Right lobe of liver (tissue), 6 donors: ENCODE measurements around the gene TMEM272. TPM values are rescaled to one million over a fixed set of nuclear protein-coding genes. Genes with fewer than 3 reads are reported as not detected.

ENCODE experiments used
- ATAC-seq, 4 donors: fragments of 200-7000 bp; cut with Tn5 transposase; one replicate each; pipeline ENCODE4 v1.9.1; 2020; ENCODE audit warnings: mild to moderate bottlenecking in 4 of 4, moderate library complexity in 4 of 4
- DNase-seq, 3 donors: peaks; one replicate each; pipeline ENCODE4 v3.0.0-alpha.2; 2020
- H3K27ac ChIP-seq, 3 donors: fragments of 200-600 bp; one replicate each; pipeline ENCODE4 v1.8.0; 2022
- H3K27me3 ChIP-seq, 2 donors: fragments of 200-600 bp; one replicate each; pipeline ENCODE4 v1.8.0; 2022
- H3K36me3 ChIP-seq, 4 donors: fragments of 200-600 bp; sonication (generic) in 1 of 4; one replicate each; pipeline versions ENCODE4 v1.5.1 to v1.8.0; 2017 to 2022; ENCODE audit warnings: control low read depth in 1 of 4
- H3K4me1 ChIP-seq, 4 donors: fragments of 200-600 bp; sonication (generic) in 1 of 4; one replicate each; pipeline versions ENCODE4 v1.5.1 to v1.8.0; 2017 to 2022; ENCODE audit warnings: control low read depth in 1 of 4
- H3K4me3 ChIP-seq, 3 donors: fragments of 200-600 bp; one replicate each; pipeline ENCODE4 v1.8.0; 2022
- H3K9me3 ChIP-seq, 4 donors: fragments of 200-600 bp; sonication (generic) in 1 of 4; one replicate each; pipeline versions ENCODE4 v1.5.1 to v1.8.0; 2017 to 2022; ENCODE audit warnings: control low read depth in 1 of 4
- CTCF ChIP-seq, 4 donors: fragments of 200-600 bp in 3 of 4; fragments of 450-650 bp in 1 of 4; IDR thresholded peaks; one replicate each; pipeline versions ENCODE4 v1.5.1 to v1.8.0; 2016 to 2022; ENCODE audit warnings: antibody characterized with exemption in 4 of 4, mild to moderate bottlenecking in 2 of 4
- POLR2A ChIP-seq: fragments of 450-650 bp; IDR thresholded peaks from one replicate; pipeline ENCODE4 v1.6.1; 2017; ENCODE audit warnings: antibody characterized with exemption, mild to moderate bottlenecking
- WGBS: methylation state at CpG from one replicate; pipeline ENCODE4 v1.1.6; 2018; ENCODE audit warnings: low coverage, low lambda C conversion rate; ENCODE audit not compliant: insufficient coverage; ENCODE audit errors: missing lambda C conversion rate; 5-methylcytosine and 5-hydroxymethylcytosine counted together
- intact Hi-C, 2 donors: fragments of 100-400 bp; cut with DNase I; formaldehyde crosslinking; loops; one replicate each; pipeline versions ENCODE4 v1.11.2 to v1.14.1; 2022
- total RNA-seq, 6 experiments: library from RNA; depleted of rRNA in 2 of 6; stranded (reverse); fragments of >200 nt in 2 of 6; fragmentation: NEBNext Ultra II Directional in 3 of 6; extraction: Animal tissue kit (Norgen Biotek cat#: 25700) in 3 of 6; gene quantifications; one replicate each; pipeline versions ENCODE4 v1.1.0 to v1.2.4, GENCODE V29; 2016 to 2023
- donor health status: DM: no; HTN: yes; CAD: no.
- donor health status: DM: no; HTN: no; CAD: no.
- donor health status: DM: no; HTN: no; CAD: no.
- donor health status: DM: no; HTN: yes; CAD: no.
- donor health status: DM: no; HTN: yes; CAD: no.

TMEM272 gene
- total RNA-seq, 6 experiments from 2014 or later, result 0.06 to 0.53 (median 0.33) TPM; not detected in 1

DNA sequence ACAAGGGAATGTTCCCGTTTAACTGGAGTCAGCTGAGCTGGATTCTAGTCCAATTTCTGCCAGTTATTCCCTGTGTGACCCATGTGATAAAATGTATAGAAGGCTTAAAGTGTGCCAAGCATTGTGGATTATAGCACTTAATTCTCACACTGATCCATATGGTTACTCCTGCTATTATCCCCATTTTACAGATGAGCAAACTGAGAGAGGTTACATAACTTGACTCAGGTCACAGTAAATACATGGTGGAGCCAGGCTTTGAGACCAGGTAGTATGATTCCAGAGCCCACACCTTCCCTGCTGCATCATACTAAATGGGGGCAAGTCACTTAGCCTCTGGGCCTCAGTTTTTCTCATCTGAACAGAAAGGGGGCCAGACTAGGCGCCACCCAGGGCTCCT lies 39.1 kb downstream of the TMEM272 start:
- H3K4me1 ChIP-seq, result peaks cover 0 to 28% (median 11%) of the 10 kb centered on the region in 4 donors
- TF ChIP-seq CTCF (IDR thresholded peaks at IDR 0.05) (no peak), POLR2A (no peak)
- H3K9me3 ChIP-seq, result no peaks in the 10 kb centered on the region
- no peak overlapping the region for H3K4me3 ChIP-seq
- no peaks in the 10 kb centered on the region for H3K36me3 ChIP-seq
- no peaks in the 10 kb centered on the region for H3K27me3 ChIP-seq
- WGBS, result 100% methylated on average over 1 of the region's 2 CpGs
- no peak overlapping the region for H3K27ac ChIP-seq
- ATAC-seq (no peak), DNase-seq (no peak)
- intact Hi-C loops, result no loop called here

- intact Hi-C loops, result no loop called here
- 100% methylated on average over 3 of the region's 4 CpGs for WGBS
- peak overlapping the region in 1 of 3 donors; percentile 100 for H3K27ac ChIP-seq
Observed at GRCh38 chr13:51805313-51805712, 39.7 kb downstream of the TMEM272 start.

DNA sequence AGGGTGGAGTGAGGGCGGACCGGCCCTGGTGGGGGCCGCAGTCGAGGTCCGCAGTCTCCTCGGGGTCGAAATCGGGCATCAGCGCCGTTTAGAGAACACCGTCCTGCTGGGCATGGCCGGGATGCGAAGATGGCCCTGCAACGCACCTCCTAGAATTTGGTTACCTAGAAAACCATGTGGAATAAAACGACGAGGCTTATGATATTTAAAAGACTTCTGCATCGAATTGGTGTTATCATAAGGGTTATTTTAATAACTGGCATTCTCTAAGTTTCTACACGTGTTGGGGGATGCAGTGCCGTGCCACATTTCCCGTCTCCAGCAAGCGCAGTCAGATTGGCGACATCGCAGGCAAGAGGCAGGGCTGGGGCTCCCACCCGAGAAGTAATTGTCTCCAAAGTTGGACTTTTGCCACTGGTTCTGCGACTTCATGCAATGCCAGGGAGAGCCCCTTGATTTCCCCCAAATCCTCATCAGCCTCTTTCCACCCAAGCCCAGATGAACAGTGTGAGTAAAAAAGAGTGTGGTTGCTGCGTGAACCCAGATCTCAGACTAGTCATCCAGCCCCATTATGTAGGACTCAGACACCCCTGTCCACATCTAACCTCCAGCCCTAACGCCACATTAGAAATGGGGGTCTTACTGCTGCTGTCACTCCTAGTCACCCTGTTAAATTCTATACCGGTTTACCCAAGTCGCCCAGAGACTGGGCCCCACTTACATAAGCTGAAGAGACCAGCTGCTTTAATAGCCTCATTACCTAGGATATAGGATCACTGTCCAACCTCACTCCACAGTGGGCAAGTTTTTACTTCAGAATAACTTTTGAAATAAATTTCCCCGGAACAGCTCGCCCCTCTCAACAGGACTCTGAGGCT lies 40.4 kb downstream of the TMEM272 start:
- Histone ChIP-seq H3K4me1 (peaks cover 0 to 34% (median 15%) of the 10 kb centered on the region in 4 donors), H3K9me3 (no peaks in the 10 kb centered on the region), H3K27me3 (no peaks in the 10 kb centered on the region), H3K27ac (peak overlapping the region; percentile 100), H3K36me3 (no peaks in the 10 kb centered on the region), H3K4me3 (peak overlapping the region; percentile 76 to 84 (median 81))
- intact Hi-C loops, result no loop called here
- WGBS, result 35% methylated on average over 16 of the region's 31 CpGs
- ATAC-seq (no peak), DNase-seq (no peak)
- TF ChIP-seq POLR2A (no peak), CTCF (IDR thresholded peaks at IDR 0.05) (no peak)

More at GRCh38 chr13:51805313-51805712, 39.7 kb downstream of the TMEM272 start:
- H3K4me3 ChIP-seq, result no peak overlapping the region
- no peaks in the 10 kb centered on the region for H3K9me3 ChIP-seq
- no peak for ATAC-seq
- H3K27me3 ChIP-seq, result no peaks in the 10 kb centered on the region
- peaks cover 0 to 33% (median 13%) of the 10 kb centered on the region in 4 donors for H3K4me1 ChIP-seq
- no peak for DNase-seq
- no peaks in the 10 kb centered on the region for H3K36me3 ChIP-seq
- no peak for TF ChIP-seq POLR2A
- TF ChIP-seq CTCF (IDR thresholded peaks at IDR 0.05), result no peak

DNA sequence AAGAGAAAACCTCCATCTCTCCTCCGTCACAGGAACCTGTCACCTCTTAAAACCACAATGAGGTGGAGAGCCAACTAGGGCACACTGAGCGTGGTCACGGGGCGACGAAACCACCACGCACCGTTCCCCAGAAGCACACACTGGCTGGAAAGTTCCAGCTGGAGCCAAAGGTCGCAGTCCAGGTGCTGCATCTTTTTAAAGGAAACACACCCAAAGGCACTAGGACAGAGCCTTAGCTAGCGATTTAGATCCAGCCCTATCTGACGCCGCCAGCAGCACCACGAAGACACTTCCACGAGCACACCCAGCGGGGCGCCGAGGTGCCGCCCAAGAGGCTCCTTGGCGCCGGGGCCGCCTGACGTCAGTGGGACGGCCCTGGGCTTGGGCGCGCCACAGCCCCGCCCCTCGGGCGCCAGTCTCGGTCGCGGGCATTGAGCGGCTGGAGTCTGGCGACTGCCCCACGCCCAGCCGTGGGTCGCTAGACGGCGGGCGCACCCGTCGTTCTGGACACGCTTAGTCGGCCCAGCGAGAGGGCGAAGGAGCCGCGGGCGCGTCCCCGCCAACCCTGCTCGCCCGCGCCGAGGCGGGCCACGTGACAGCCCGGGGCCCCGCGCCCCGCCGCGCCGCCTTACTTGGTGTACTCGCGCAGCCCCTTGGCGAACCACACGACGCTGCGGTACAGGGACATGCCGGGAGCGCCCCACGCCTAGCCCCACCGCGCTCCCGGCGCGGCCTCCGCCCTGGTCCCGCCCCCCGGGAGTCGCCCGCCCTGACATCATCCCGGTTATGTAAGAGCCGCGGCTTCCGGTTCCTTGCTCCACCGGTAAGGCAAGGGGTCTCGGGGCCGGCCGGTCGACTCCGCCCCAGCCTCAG lies 41.3 kb downstream of the TMEM272 start, which contains the start of gene DHRS12:
Gene DHRS12, minus strand, starts transcription at position 742 of the 873 bp plus-strand sequence. CDS start 4,504 bp downstream, outside the sequence.
- 0% methylated on average over 4 of the region's 91 CpGs for WGBS
- intact Hi-C loops, result no loop called here
- H3K36me3 ChIP-seq, result no peaks in the 10 kb centered on the region
- peak; percentile 77 to 86 (median 84) for ATAC-seq
- peak within 1 kb of the TSS; percentile 76 to 84 (median 81) for H3K4me3 ChIP-seq
- peaks cover 0 to 34% (median 15%) of the 10 kb centered on the region in 4 donors for H3K4me1 ChIP-seq
- no peaks in the 10 kb centered on the region for H3K9me3 ChIP-seq
- DNase-seq, result peak; percentile 93 to 95 (median 95)
- TF ChIP-seq CTCF (IDR thresholded peaks at IDR 0.05), result peak in 1 of 4 donors; percentile 7
- TF ChIP-seq POLR2A, result peak; percentile 97
- no peaks in the 10 kb centered on the region for H3K27me3 ChIP-seq
- H3K27ac ChIP-seq, result peak within 1 kb of the TSS; percentile 100
